VCaP (cell line): ENCODE data around the gene ZNF48.
A peak's percentile ranks its signal among the peaks of the same experiment; 100 is the strongest.

Experiments
- H3K27ac ChIP-seq: fragments of 450-650 bp; 2 replicates; pipeline ENCODE4 v1.5.1; 2017
- CTCF ChIP-seq: fragments of 450-650 bp; conservative IDR thresholded peaks from 2 replicates; pipeline ENCODE4 v1.5.1; 2017; ENCODE audit warnings: mild to moderate bottlenecking, moderate library complexity

ZNF48 gene

GRCh38 chr16:30369938-30370455 is 25.2 kb upstream of the ZNF48 start:
- peak; percentile 13; the same call in 1 of the 2 replicates for TF ChIP-seq CTCF
- H3K27ac ChIP-seq: peak overlapping the region; percentile 81

GRCh38 chr16:30370456-30371247 is 24.6 kb upstream of the ZNF48 start, which contains the start of gene TBC1D10B:
Gene TBC1D10B (minus strand): TSS chr16:30370494. CDS start chr16:30370183, 311 bp downstream.
- TF ChIP-seq CTCF: no peak
- peak within 1 kb of the TSS; percentile 81 for H3K27ac ChIP-seq

- TF ChIP-seq CTCF: no peak
- peak overlapping the region; percentile 71 for H3K27ac ChIP-seq
Observed at GRCh38 chr16:30371248-30371816, 23.9 kb upstream of the ZNF48 start.

- H3K27ac ChIP-seq: no peak overlapping the region; the same call in 1 of the 2 replicates
- TF ChIP-seq CTCF: no peak
Observed at GRCh38 chr16:30372038-30372712, 23.0 kb upstream of the ZNF48 start.

- no peak for TF ChIP-seq CTCF
- H3K27ac ChIP-seq: no peak overlapping the region
Observed at GRCh38 chr16:30372725-30373124, 22.5 kb upstream of the ZNF48 start.

- H3K27ac ChIP-seq: no peak within 1 kb of the TSS
Observed at GRCh38 chr16:30374538-30374937, 20.7 kb upstream of the ZNF48 start, which contains the start of gene MYL11. Gene MYL11 (plus strand): TSS chr16:30374802. CDS start chr16:30374858, 56 bp downstream.

More at GRCh38 chr16:30374538-30374937, 20.7 kb upstream of the ZNF48 start, which contains the start of gene MYL11:
- TF ChIP-seq CTCF: no peak
